HCT116 (cell line): ENCODE data around the gene ARHGEF16. TPM values are rescaled to one million over a fixed set of nuclear protein-coding genes. Genes with fewer than 3 reads are reported as not detected.

Source experiments
- ATAC-seq: fragments of 200-7000 bp; cut with Tn5 transposase; 2 replicates; pipeline ENCODE4 v1.9.1; 2020; ENCODE audit warnings: mild to moderate bottlenecking, moderate library complexity
- BruUV-seq: library from RNA; stranded (reverse); fragments of 400-500 nt; replicated peaks from 2 replicates; lab custom pipeline; 2021; lab: Mats Ljungman, UMichigan
- CTCF ChIA-PET: fragments of 300-600 bp; sonication (Branson Sonifier 250); formaldehyde crosslinking; loops from one replicate; lab custom pipeline; 2021; ENCODE audit warnings: antibody characterized with exemption; lab: Charles Lee
- POLR2A ChIA-PET: fragments of 300-600, 350-600 bp; sonication (Branson Sonifier 250); formaldehyde crosslinking; loops from one replicate; lab custom pipeline; 2021; ENCODE audit warnings: antibody characterized with exemption; lab: Charles Lee
- RAD21 ChIA-PET, 2 experiments: fragments of 300-600 bp; sonication (Branson Sonifier 250); formaldehyde crosslinking; loops; one replicate each; lab custom pipeline; 2023; ENCODE audit warnings: low total read pairs in 2 of 2; ENCODE audit not compliant: uncharacterized antibody in 2 of 2, unreplicated experiment in 2 of 2, low non-redundant PET in 1 of 2; lab: Charles Lee
- DNase-seq: peaks from one replicate; pipeline ENCODE4 v3.0.0-alpha.2; 2010; ENCODE audit warnings: low read depth, low spot score
- H2AFZ ChIP-seq: fragments of 200-600 bp; shearing (Covaris generic), sonication (generic); 2 replicates; pipeline ENCODE4 v1.6.1; 2017; ENCODE audit warnings: low read depth, mixed run types, mixed read lengths, antibody characterized with exemption, low read length; ENCODE audit not compliant: poor library complexity, severe bottlenecking
- H3K27ac ChIP-seq: 2 replicates; pipeline ENCODE4 v1.5.1; 2012; ENCODE audit warnings: low read depth, low read length
- H3K27me3 ChIP-seq: fragments of 200-600 bp; sonication (generic); 2 replicates; pipeline ENCODE4 v1.6.1; 2016; ENCODE audit warnings: mixed run types, low read length, mixed read lengths; ENCODE audit not compliant: insufficient read depth
- H3K36me3 ChIP-seq, 2 experiments: fragments of 200-500 bp in 1 of 2; fragments of 200-600 bp in 1 of 2; sonication (Bioruptor generic) in 1 of 2; sonication (generic) in 1 of 2; 2 replicates each; pipeline versions ENCODE4 v1.5.1 to v1.6.1; 2014 to 2016; ENCODE audit warnings: low read length in 2 of 2, inconsistent platforms in 1 of 2, mixed read lengths in 1 of 2, mixed run types in 1 of 2; ENCODE audit not compliant: insufficient read depth in 2 of 2, control insufficient read depth in 1 of 2
- H3K4me1 ChIP-seq, 2 experiments: fragments of 200-600 bp in 1 of 2; sonication (generic) in 1 of 2; 2 replicates each; pipeline versions ENCODE4 v1.5.1 to v1.6.1; 2012 to 2017; ENCODE audit warnings: low read length in 2 of 2, inconsistent platforms in 1 of 2, mild to moderate bottlenecking in 1 of 2, mixed read lengths in 1 of 2, mixed run types in 1 of 2, moderate library complexity in 1 of 2; ENCODE audit not compliant: insufficient read depth in 2 of 2, control insufficient read depth in 1 of 2
- H3K4me2 ChIP-seq: fragments of 200-600 bp; sonication (generic); 2 replicates; pipeline ENCODE4 v1.6.1; 2017; ENCODE audit warnings: mixed run types, low read length, mixed read lengths
- H3K4me3 ChIP-seq, 2 experiments: fragments of 200-600 bp in 1 of 2; sonication (generic) in 1 of 2; replicated peaks in 1 of 2; 2 replicates each; pipeline ENCODE4 v1.5.1; 2011 to 2016; ENCODE audit warnings: low read length in 2 of 2, control low read depth in 1 of 2, low read depth in 1 of 2, mild to moderate bottlenecking in 1 of 2, mixed read lengths in 1 of 2, mixed run types in 1 of 2
- H3K79me2 ChIP-seq: fragments of 200-600 bp; sonication (generic); 2 replicates; pipeline ENCODE4 v1.6.1; 2017; ENCODE audit warnings: mild to moderate bottlenecking, mixed run types, low read length, moderate library complexity, mixed read lengths; ENCODE audit not compliant: insufficient read depth
- H3K9ac ChIP-seq: fragments of 200-600 bp; sonication (generic); 2 replicates; pipeline ENCODE4 v1.6.1; 2016; ENCODE audit warnings: low read length, mixed read lengths
- H3K9me2 ChIP-seq: fragments of 200-600 bp; sonication (generic), shearing (Covaris generic); 2 replicates; pipeline ENCODE4 v1.6.1; 2017; ENCODE audit warnings: mixed run types, mild to moderate bottlenecking, moderate library complexity; ENCODE audit not compliant: insufficient read depth
- H3K9me3 ChIP-seq, 2 experiments: fragments of 200-500 bp in 1 of 2; fragments of 200-600 bp in 1 of 2; sonication (Bioruptor generic) in 1 of 2; sonication (generic) in 1 of 2; 2 replicates each; pipeline ENCODE4 v1.6.1; 2014 to 2017; ENCODE audit warnings: low read length in 2 of 2, mixed read lengths in 2 of 2, inconsistent platforms in 1 of 2, low read depth in 1 of 2, mild to moderate bottlenecking in 1 of 2, mixed run types in 1 of 2, moderate library complexity in 1 of 2; ENCODE audit not compliant: control insufficient read depth in 1 of 2, insufficient read depth in 1 of 2
- H4K20me1 ChIP-seq: fragments of 200-600 bp; sonication (generic), shearing (Covaris generic); 2 replicates; pipeline ENCODE4 v1.6.1; 2017; ENCODE audit warnings: mixed run types, mild to moderate bottlenecking, moderate library complexity; ENCODE audit not compliant: insufficient read depth
- EGR1 ChIP-seq: IDR thresholded peaks from 2 replicates; pipeline ENCODE4 v1.6.1; 2012; ENCODE audit warnings: low read depth
- EZH2 ChIP-seq: fragments of 200-600 bp; sonication (generic); IDR thresholded peaks from 2 replicates; pipeline ENCODE4 v1.6.1; 2017; ENCODE audit warnings: antibody characterized with exemption, mixed run types
- POLR2A ChIP-seq: IDR thresholded peaks from 2 replicates; pipeline ENCODE4 v1.7.0; 2011; ENCODE audit warnings: borderline replicate concordance; ENCODE audit not compliant: insufficient read depth, insufficient read length; ENCODE audit errors: extremely low read depth
- POLR2AphosphoS5 ChIP-seq: IDR thresholded peaks from 2 replicates; pipeline ENCODE4 v1.6.1; 2011; ENCODE audit warnings: mild to moderate bottlenecking, low read depth, low read length, moderate library complexity
- REST ChIP-seq: IDR thresholded peaks from 2 replicates; pipeline ENCODE4 v1.6.1; 2012; ENCODE audit warnings: low read depth
- SIN3A ChIP-seq: IDR thresholded peaks from 2 replicates; pipeline ENCODE4 v1.6.1; 2012; ENCODE audit warnings: low read depth
- SRF ChIP-seq: IDR thresholded peaks from 2 replicates; pipeline ENCODE4 v1.6.1; 2012; ENCODE audit warnings: low read depth
- ZFX ChIP-seq: fragments of 450-650 bp; IDR thresholded peaks from 2 replicates; pipeline ENCODE4 v1.6.1; 2017
- intact Hi-C: fragments of 100-400 bp; cut with micrococcal nuclease; formaldehyde crosslinking; loops from 2 replicates; pipeline ENCODE4 v1.10.0; 2022
- total RNA-seq: library from RNA; stranded (reverse); gene quantifications from one replicate; pipeline ENCODE4 v1.2.1, GENCODE V29; 2021; ENCODE audit not compliant: unreplicated experiment
- TF ChIP-seq, protein P1 (sequence below), 3 experiments: fragments of 200-600 bp in 1 of 3; sonication (generic) in 1 of 3; IDR thresholded peaks in 2 of 3; conservative IDR thresholded peaks in 1 of 3; 2 replicates each; pipeline ENCODE4 v1.5.1; 2012 to 2017; ENCODE audit warnings: low read depth in 2 of 3, low read length in 2 of 3, antibody characterized with exemption in 1 of 3, borderline replicate concordance in 1 of 3, control low read depth in 1 of 3, mild to moderate bottlenecking in 1 of 3, mixed read lengths in 1 of 3, mixed run types in 1 of 3, moderate library complexity in 1 of 3; ENCODE audit not compliant: insufficient read depth in 1 of 3

The ARHGEF16 gene
- total RNA-seq, 1 experiment from 2014 or later: 37.4 TPM

DNA sequence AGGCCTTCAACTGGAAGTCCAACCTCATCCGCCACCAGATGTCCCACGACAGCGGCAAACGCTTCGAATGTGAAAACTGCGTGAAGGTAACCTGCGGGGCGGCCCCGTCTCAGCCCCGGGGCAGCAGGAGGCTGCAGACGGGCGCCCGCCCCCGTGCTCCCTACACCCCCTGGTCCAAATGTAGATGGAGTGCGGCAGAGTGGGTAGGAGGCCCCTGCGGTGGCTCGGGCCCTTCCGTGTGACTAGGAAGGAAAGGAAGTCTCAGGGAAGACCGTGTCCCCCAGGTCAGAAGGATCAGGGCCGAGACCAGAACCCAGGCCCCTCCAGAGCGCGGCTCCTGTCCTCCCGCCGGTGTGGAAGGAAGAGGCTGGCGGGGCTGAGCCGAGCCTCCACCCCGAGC lies 49.7 kb upstream of the ARHGEF16 start:
- no peaks in the 10 kb centered on the region for H3K9me2 ChIP-seq
- H3K4me1 ChIP-seq: no peaks in the 10 kb centered on the region
- H2AFZ ChIP-seq: no peak overlapping the region
- no peaks in the 10 kb centered on the region for H3K9me3 ChIP-seq
- no peaks in the 10 kb centered on the region for H4K20me1 ChIP-seq
- no peak overlapping the region for H3K9ac ChIP-seq
- intact Hi-C loops: no loop called here
- ATAC-seq: no peak
- POLR2A ChIA-PET: no interaction called here
- no TSS peak for BruUV-seq
- no peak overlapping the region for H3K4me2 ChIP-seq
- no peak overlapping the region for H3K4me3 ChIP-seq
- H3K27ac ChIP-seq: no peak overlapping the region
- H3K79me2 ChIP-seq: no peaks in the 10 kb centered on the region
- no peak for TF ChIP-seq ZFX
- TF ChIP-seq REST: no peak
- TF ChIP-seq POLR2A: no peak
- no peak for TF ChIP-seq SIN3A
- TF ChIP-seq, protein P1, sequence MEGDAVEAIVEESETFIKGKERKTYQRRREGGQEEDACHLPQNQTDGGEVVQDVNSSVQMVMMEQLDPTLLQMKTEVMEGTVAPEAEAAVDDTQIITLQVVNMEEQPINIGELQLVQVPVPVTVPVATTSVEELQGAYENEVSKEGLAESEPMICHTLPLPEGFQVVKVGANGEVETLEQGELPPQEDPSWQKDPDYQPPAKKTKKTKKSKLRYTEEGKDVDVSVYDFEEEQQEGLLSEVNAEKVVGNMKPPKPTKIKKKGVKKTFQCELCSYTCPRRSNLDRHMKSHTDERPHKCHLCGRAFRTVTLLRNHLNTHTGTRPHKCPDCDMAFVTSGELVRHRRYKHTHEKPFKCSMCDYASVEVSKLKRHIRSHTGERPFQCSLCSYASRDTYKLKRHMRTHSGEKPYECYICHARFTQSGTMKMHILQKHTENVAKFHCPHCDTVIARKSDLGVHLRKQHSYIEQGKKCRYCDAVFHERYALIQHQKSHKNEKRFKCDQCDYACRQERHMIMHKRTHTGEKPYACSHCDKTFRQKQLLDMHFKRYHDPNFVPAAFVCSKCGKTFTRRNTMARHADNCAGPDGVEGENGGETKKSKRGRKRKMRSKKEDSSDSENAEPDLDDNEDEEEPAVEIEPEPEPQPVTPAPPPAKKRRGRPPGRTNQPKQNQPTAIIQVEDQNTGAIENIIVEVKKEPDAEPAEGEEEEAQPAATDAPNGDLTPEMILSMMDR (IDR thresholded peaks at IDR 0.05 in 2 of 3, conservative IDR thresholded peaks at IDR 0.05 in 1 of 3; ENCODE audit: borderline replicate concordance in 1 of 3, insufficient read depth in 1 of 3, low read depth in 2 of 3, low read length in 2 of 3): no peak
- no peak for TF ChIP-seq POLR2AphosphoS5
- no peak for TF ChIP-seq EZH2
- TF ChIP-seq EGR1: no peak
- TF ChIP-seq SRF: no peak
- RAD21 ChIA-PET: no interaction called here
- CTCF ChIA-PET: no interaction called here
- no peaks in the 10 kb centered on the region for H3K27me3 ChIP-seq
- H3K36me3 ChIP-seq: no peaks in the 10 kb centered on the region
- DNase-seq: no peak
